GM18519 (cell line): Measurements from ENCODE around the gene STAG1.
"Not testable (repeated sequence)": the region's sequence is repeated elsewhere in the genome, so short reads cannot be mapped to it uniquely, and the experiment has no call there.

Experiments used
- ATAC-seq: cut with Tn5 transposase; IDR thresholded peaks from one replicate; pipeline ENCODE4 v1.9.1; 2021; ENCODE audit warnings: mild to moderate bottlenecking, moderate library complexity; ENCODE audit not compliant: unreplicated experiment, low FRiP score

STAG1 gene

GRCh38 chr3:136657526-136657925 lies 94.7 kb downstream of the STAG1 start:
- ATAC-seq: no peak

- no peak for ATAC-seq
These were observed 98.5 kb downstream of the STAG1 start for GRCh38 chr3:136653628-136654027.

GRCh38 chr3:136651581-136651980 lies 100.6 kb downstream of the STAG1 start:
- no peak for ATAC-seq

- ATAC-seq: no peak
These were observed 101.7 kb downstream of the STAG1 start for GRCh38 chr3:136650461-136650860.

- ATAC-seq: no peak
These were observed 106.3 kb downstream of the STAG1 start for GRCh38 chr3:136645915-136646314.

- ATAC-seq: no peak
These were observed 108.0 kb downstream of the STAG1 start for GRCh38 chr3:136644212-136644611.

GRCh38 chr3:136643380-136643779 lies 108.8 kb downstream of the STAG1 start:
- not testable (repeated sequence) for ATAC-seq

GRCh38 chr3:136642711-136643110 lies 109.5 kb downstream of the STAG1 start:
- no peak for ATAC-seq

GRCh38 chr3:136639069-136639468 lies 113.1 kb downstream of the STAG1 start:
- ATAC-seq: no peak

GRCh38 chr3:136637176-136637575 lies 115.0 kb downstream of the STAG1 start:
- ATAC-seq: no peak

- ATAC-seq: no peak
These were observed 117.4 kb downstream of the STAG1 start for GRCh38 chr3:136634821-136635220.

GRCh38 chr3:136632625-136633081 lies 119.5 kb downstream of the STAG1 start:
- ATAC-seq: no peak

GRCh38 chr3:136631424-136631823 lies 120.8 kb downstream of the STAG1 start:
- no peak for ATAC-seq

GRCh38 chr3:136630915-136631314 lies 121.3 kb downstream of the STAG1 start:
- ATAC-seq: no peak

GRCh38 chr3:136626493-136626892 lies 125.7 kb downstream of the STAG1 start:
- no peak for ATAC-seq

GRCh38 chr3:136624894-136625815 lies 127.0 kb downstream of the STAG1 start:
- ATAC-seq: no peak

GRCh38 chr3:136624371-136624770 lies 127.8 kb downstream of the STAG1 start:
- no peak for ATAC-seq

GRCh38 chr3:136621628-136622027 lies 130.6 kb downstream of the STAG1 start:
- ATAC-seq: no peak

GRCh38 chr3:136620436-136620835 lies 131.7 kb downstream of the STAG1 start:
- ATAC-seq: no peak

- ATAC-seq: not testable (repeated sequence)
These were observed 134.1 kb downstream of the STAG1 start for GRCh38 chr3:136617969-136618525.

- ATAC-seq: no peak
These were observed 135.0 kb downstream of the STAG1 start for GRCh38 chr3:136617198-136617597.

GRCh38 chr3:136612512-136612911 lies 139.7 kb downstream of the STAG1 start:
- no peak for ATAC-seq
